WI38 (cell line): ENCODE results near the gene BTBD6.

Experiments used
- H3K4me3 ChIP-seq: 2 replicates; pipeline ENCODE4 v1.5.1; 2011; ENCODE audit warnings: low read depth, mild to moderate bottlenecking, control low read depth, low read length
- CTCF ChIP-seq: IDR thresholded peaks from 2 replicates; pipeline ENCODE4 v1.5.1; 2012; ENCODE audit warnings: low read depth, mild to moderate bottlenecking, control low read depth, low read length

BTBD6 gene

DNA sequence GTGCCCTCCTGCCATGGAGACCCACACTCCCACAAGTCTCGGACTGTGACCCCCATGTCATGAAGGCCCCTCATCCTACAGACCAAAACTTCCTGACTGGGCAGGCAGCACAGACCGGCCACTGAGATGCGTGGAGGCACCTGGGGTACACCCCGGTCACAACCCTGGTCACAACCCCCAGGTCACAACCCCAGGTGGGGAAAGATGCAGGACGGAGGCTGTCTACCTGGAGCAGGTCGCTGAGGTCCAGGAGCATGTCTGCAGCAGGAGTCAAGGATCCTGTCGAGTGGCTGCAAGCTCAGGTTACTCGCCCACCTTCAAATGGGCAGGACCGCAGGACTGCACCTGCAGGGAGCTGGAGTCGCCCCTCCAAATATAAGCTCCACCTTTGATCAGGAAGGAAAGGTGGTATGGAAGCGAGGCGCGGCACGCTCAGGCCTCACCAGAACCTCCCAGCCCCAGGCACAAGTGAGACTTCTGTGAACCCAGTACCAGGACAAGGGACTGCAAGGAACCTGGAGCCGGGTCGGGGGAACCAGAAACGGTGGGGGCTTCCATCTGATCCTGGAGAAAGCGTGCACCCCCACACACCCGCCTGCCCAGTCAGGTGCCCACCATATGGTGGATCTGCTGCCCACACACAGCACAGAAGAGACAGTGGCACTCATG is 8.1 kb downstream of the BTBD6 start:
- H3K4me3 ChIP-seq = no peak overlapping the region
- no peak for TF ChIP-seq CTCF

GRCh38 chr14:105257464-105257863 is 9.1 kb downstream of the BTBD6 start:
- H3K4me3 ChIP-seq = no peak overlapping the region
- TF ChIP-seq CTCF = no peak

DNA sequence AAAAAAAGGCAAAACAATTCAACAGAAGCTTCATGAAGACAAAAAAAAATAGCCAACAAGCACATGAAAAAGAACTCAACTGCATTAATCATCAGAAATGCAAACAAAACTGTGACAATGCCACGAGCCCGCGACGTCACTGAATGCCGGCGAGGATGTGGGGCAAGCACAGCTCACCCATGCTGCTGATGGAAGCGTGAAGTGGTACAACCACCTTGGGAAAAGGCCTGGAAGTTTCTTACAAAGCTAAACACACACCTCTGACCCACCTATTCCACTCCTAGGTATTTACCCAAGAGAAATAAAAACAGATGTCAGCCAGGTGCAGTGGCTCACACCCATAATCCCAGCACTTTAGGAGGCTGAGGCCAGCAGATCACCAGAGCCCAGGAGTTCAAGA is 10.5 kb downstream of the BTBD6 start:
- TF ChIP-seq CTCF = no peak
- H3K4me3 ChIP-seq = no peak overlapping the region

GRCh38 chr14:105260959-105261358 is 12.6 kb downstream of the BTBD6 start:
- no peak for TF ChIP-seq CTCF
- H3K4me3 ChIP-seq = no peak overlapping the region

- H3K4me3 ChIP-seq = no peak overlapping the region
- TF ChIP-seq CTCF = no peak
Observed at GRCh38 chr14:105261781-105262180, 13.4 kb downstream of the BTBD6 start.

- no peak for TF ChIP-seq CTCF
- H3K4me3 ChIP-seq = no peak overlapping the region
Observed at GRCh38 chr14:105267820-105268548, 19.7 kb downstream of the BTBD6 start.

DNA sequence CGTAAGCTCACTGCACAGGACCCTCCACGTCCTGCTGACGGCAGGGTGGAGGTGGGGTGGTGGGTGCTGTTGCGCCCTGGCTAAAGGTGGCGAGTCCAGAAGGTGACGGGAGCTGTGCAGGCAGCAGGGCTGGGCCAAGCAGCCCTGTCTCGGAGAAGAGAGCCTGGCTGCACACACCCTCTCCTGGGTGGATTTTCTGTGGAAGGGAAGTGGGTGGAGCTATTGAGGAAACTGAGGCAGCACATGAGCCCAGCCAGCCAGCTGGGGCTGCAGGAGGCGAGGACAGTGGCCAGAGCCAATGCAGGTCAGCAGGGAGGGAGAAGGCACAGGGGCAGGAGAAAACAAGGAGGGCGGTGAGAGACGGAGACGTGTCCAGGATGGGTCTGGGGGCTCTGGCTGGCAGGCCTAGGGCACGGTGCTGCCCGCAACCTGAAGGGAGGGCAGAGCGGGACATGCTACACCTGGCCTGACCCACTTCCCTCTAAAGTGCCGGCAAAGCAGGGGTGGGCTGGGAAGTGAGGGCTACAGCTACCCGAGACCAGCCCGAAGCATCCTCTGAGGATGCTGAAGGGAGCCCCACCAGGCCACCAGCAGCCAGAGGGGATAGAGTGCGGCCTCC is 20.5 kb downstream of the BTBD6 start:
- H3K4me3 ChIP-seq = no peak overlapping the region
- no peak for TF ChIP-seq CTCF
